Pancreas (tissue), 10 donors: ENCODE results near the gene TMCO1. TPM values are rescaled to one million over a fixed set of nuclear protein-coding genes. Genes with fewer than 3 reads are reported as not detected.

Experiments used
- ATAC-seq, 4 donors: fragments of 200-7000 bp; cut with Tn5 transposase; one replicate each; pipeline versions ENCODE4 v1.8.0 to v1.9.1; 2020; ENCODE audit warnings: mild to moderate bottlenecking in 4 of 4, moderate library complexity in 4 of 4
- DNase-seq, 6 donors: peaks; one replicate each; pipeline ENCODE4 v3.0.0-alpha.2; 2020
- FAIRE-seq: peaks from 2 replicates; lab custom pipeline; 2012; peaks lifted over from hg19 to GRCh38; lab: Jason Lieb, UNC
- H3K27ac ChIP-seq, 4 donors: fragments of 200-600 bp; sonication (generic); 1 replicate in 3 of 4; 2 replicates in 1 of 4; pipeline versions ENCODE4 v1.5.0 to v1.8.0; 2020
- H3K27me3 ChIP-seq, 4 donors: fragments of 200-600 bp; one replicate each; pipeline ENCODE4 v1.8.0; 2021
- H3K36me3 ChIP-seq, 3 donors: fragments of 200-600 bp; sonication (generic) in 1 of 3; one replicate each; pipeline versions ENCODE4 v1.5.0 to v1.8.0; 2020 to 2021
- H3K4me1 ChIP-seq, 3 donors: fragments of 200-600 bp; one replicate each; pipeline ENCODE4 v1.8.0; 2021
- H3K4me3 ChIP-seq, 4 donors: fragments of 200-600 bp; sonication (generic) in 2 of 4; one replicate each; pipeline versions ENCODE4 v1.5.0 to v1.8.0; 2020 to 2021
- H3K9me3 ChIP-seq, 4 donors: fragments of 200-600 bp; one replicate each; pipeline ENCODE4 v1.8.0; 2021
- WGBS, 2 donors: extraction: QIAGEN DNeasy Blood & Tissue Kit; methylation state at CpG; one replicate each; pipeline ENCODE4 v1.1.7; 2013; 5-methylcytosine and 5-hydroxymethylcytosine counted together
- intact Hi-C, 3 donors: fragments of 100-400 bp; cut with DNase I; formaldehyde crosslinking; loops; one replicate each; pipeline versions ENCODE4 v1.11.1 to v1.14.2; 2022
- polyA plus RNA-seq, 2 donors: library from polyadenylated mRNA; stranded (reverse); fragments of 200-250 nt; gene quantifications; one replicate each; pipeline ENCODE4 v1.2.3, GENCODE V29; 2013
- total RNA-seq, 6 donors: library from RNA; stranded (reverse); fragmentation: NEBNext Ultra II Directional in 4 of 6; extraction: Animal tissue kit (Norgen Biotek cat#: 25700) in 4 of 6; gene quantifications; one replicate each; pipeline versions ENCODE4 v1.2.1 to v1.2.4, GENCODE V29; 2021 to 2023
- TF ChIP-seq, protein P1 (sequence below), 4 donors: fragments of 200-600 bp; sonication (generic) in 3 of 4; IDR thresholded peaks; one replicate each; pipeline versions ENCODE4 v1.5.0 to v1.8.0; 2021; ENCODE audit warnings: antibody characterized with exemption in 4 of 4
- donor health status: healthy with polysubstance abuse.
- donor health status: DM: no; HTN: no; CAD: no; lungs with moderate emphysema.
- donor health status: DM: no; HTN: no; CAD: no.
- donor health status: control.
- donor health status: control.
- donor health status: Bipolar disorder and iron deficiency.
- donor health status: DM: yes; HTN: yes; CAD: no.
- donor health status: DM: no; HTN: no; CAD: no.
- donor health status: DM: no; HTN: no; CAD: no.
- donor health status: DM: yes; HTN: yes; CAD: no.

TMCO1 gene
- total and polyA plus RNA-seq, 8 donors = 24.3 to 53.5 (median 43.4) TPM

- ATAC-seq (no peak), FAIRE-seq (no peak), DNase-seq (no peak)
- 1 to 43% methylated on average over 2 of the region's 2 CpGs for WGBS, 2 donors
- TF ChIP-seq, protein P1, sequence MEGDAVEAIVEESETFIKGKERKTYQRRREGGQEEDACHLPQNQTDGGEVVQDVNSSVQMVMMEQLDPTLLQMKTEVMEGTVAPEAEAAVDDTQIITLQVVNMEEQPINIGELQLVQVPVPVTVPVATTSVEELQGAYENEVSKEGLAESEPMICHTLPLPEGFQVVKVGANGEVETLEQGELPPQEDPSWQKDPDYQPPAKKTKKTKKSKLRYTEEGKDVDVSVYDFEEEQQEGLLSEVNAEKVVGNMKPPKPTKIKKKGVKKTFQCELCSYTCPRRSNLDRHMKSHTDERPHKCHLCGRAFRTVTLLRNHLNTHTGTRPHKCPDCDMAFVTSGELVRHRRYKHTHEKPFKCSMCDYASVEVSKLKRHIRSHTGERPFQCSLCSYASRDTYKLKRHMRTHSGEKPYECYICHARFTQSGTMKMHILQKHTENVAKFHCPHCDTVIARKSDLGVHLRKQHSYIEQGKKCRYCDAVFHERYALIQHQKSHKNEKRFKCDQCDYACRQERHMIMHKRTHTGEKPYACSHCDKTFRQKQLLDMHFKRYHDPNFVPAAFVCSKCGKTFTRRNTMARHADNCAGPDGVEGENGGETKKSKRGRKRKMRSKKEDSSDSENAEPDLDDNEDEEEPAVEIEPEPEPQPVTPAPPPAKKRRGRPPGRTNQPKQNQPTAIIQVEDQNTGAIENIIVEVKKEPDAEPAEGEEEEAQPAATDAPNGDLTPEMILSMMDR (IDR thresholded peaks at IDR 0.05) = no peak
- Histone ChIP-seq H3K9me3 (no peaks in the 10 kb centered on the region), H3K4me1 (no peaks in the 10 kb centered on the region), H3K4me3 (no peak overlapping the region), H3K36me3 (peaks cover 0 to 41% (median 0%) of the 10 kb centered on the region in 3 donors), H3K27me3 (no peaks in the 10 kb centered on the region), H3K27ac (no peak overlapping the region)
- intact Hi-C loops = no loop called here
Measured at GRCh38 chr1:165678509-165678908, 90.2 kb downstream of the TMCO1 start.

Other genes starting within 250 kb of the TMCO1 start
- gene LRRC52, start 224.9 kb downstream of the TMCO1 start, total RNA-seq = not detected
- not detected for gene LRRC52, start 224.9 kb downstream of the TMCO1 start, polyA plus RNA-seq
- 10 to 100 TPM; 46.1 to 78.7 (median 49.9) TPM for gene MGST3, start 137.6 kb downstream of the TMCO1 start, total RNA-seq
- gene MGST3, start 137.6 kb downstream of the TMCO1 start, polyA plus RNA-seq = 100 to 1,000 TPM in 1 of 2 donors, 10 to 100 TPM in 1; 63.4 to 112 TPM
- gene ALDH9A1, start 70.3 kb downstream of the TMCO1 start, total RNA-seq = 10 to 100 TPM; 21.4 to 28.5 (median 23.1) TPM
- 10 to 100 TPM; 13.1 to 37.6 TPM for gene ALDH9A1, start 70.3 kb downstream of the TMCO1 start, polyA plus RNA-seq
- gene UCK2, start 58.7 kb upstream of the TMCO1 start, total RNA-seq = 10 to 100 TPM; 13.0 to 25.5 (median 17.0) TPM
- 10 to 100 TPM; 10.6 to 11.1 TPM for gene UCK2, start 58.7 kb upstream of the TMCO1 start, polyA plus RNA-seq